SK-N-SH (cell line): ENCODE results near the gene NCOA4. TPM values are rescaled to one million over a fixed set of nuclear protein-coding genes. Genes with fewer than 3 reads are reported as not detected.
A peak's percentile ranks its signal among the peaks of the same experiment; 100 is the strongest.

Experiments
- CTCF ChIA-PET: fragments of 300-600, 350-600 bp; formaldehyde crosslinking; extraction: SDS; loops from one replicate; lab custom pipeline; 2021; lab: Yijun Ruan, JAX
- POLR2A ChIA-PET: fragments of 350-600 bp; sonication (Branson Sonifier 250); formaldehyde crosslinking; extraction: SDS; loops from one replicate; lab custom pipeline; 2020; ENCODE audit warnings: antibody characterized with exemption, inconsistent platforms; lab: Yijun Ruan, JAX
- DNase-seq: peaks from one replicate; pipeline ENCODE4 v3.0.0; 2012
- H2AFZ ChIP-seq: fragments of 200-600 bp; sonication (generic); 2 replicates; pipeline ENCODE4 v1.8.1; 2016; ENCODE audit warnings: antibody characterized with exemption, mild to moderate bottlenecking, low read depth
- H3F3A ChIP-seq: fragments of 200-600 bp; sonication (generic); replicated peaks from 2 replicates; pipeline ENCODE3; 2016; ENCODE audit warnings: antibody characterized with exemption, mild to moderate bottlenecking; ENCODE audit not compliant: insufficient read depth
- H3K27ac ChIP-seq, 2 experiments: fragments of 200-500 bp in 1 of 2; fragments of 200-600 bp in 1 of 2; sonication (Bioruptor generic) in 1 of 2; sonication (generic), shearing (Covaris generic) in 1 of 2; 2 replicates each; pipeline versions ENCODE4 v1.5.1 to v1.6.1; 2014 to 2016; ENCODE audit warnings: low read depth in 2 of 2, inconsistent platforms in 1 of 2, low read length in 1 of 2, mild to moderate bottlenecking in 1 of 2, mixed read lengths in 1 of 2
- H3K27me3 ChIP-seq: fragments of 200-600 bp; sonication (generic), shearing (Covaris generic); 2 replicates; pipeline ENCODE4 v1.6.1; 2016; ENCODE audit warnings: mixed run types; ENCODE audit not compliant: insufficient read depth
- H3K36me3 ChIP-seq, 2 experiments: fragments of 200-500 bp in 1 of 2; fragments of 200-600 bp in 1 of 2; sonication (Bioruptor generic) in 1 of 2; sonication (generic) in 1 of 2; replicated peaks in 1 of 2; 2 replicates each; pipeline versions ENCODE3 to v1.5.1; 2014 to 2016; ENCODE audit warnings: low read length in 1 of 2, mild to moderate bottlenecking in 1 of 2; ENCODE audit not compliant: insufficient read depth in 2 of 2, control insufficient read depth in 1 of 2
- H3K4me1 ChIP-seq, 2 experiments: fragments of 200-500 bp in 1 of 2; fragments of 200-600 bp in 1 of 2; sonication (Bioruptor generic) in 1 of 2; sonication (generic), shearing (Covaris generic) in 1 of 2; 2 replicates each; pipeline versions ENCODE4 v1.5.1 to v1.6.1; 2014 to 2016; ENCODE audit warnings: low read depth in 1 of 2, low read length in 1 of 2, mixed run types in 1 of 2; ENCODE audit not compliant: insufficient read depth in 2 of 2, control insufficient read depth in 1 of 2
- H3K4me2 ChIP-seq: fragments of 200-600 bp; sonication (generic), shearing (Covaris generic); 2 replicates; pipeline ENCODE4 v1.6.1; 2017; ENCODE audit warnings: mixed run types
- H3K4me3 ChIP-seq, 2 experiments: fragments of 200-500 bp in 1 of 2; fragments of 200-600 bp in 1 of 2; sonication (Bioruptor generic) in 1 of 2; sonication (generic), shearing (Covaris generic) in 1 of 2; 2 replicates each; pipeline versions ENCODE4 v1.5.1 to v1.8.1; 2014 to 2016; ENCODE audit warnings: low read depth in 2 of 2, inconsistent platforms in 1 of 2, low read length in 1 of 2, mild to moderate bottlenecking in 1 of 2, mixed read lengths in 1 of 2, moderate library complexity in 1 of 2
- H3K79me2 ChIP-seq: fragments of 200-600 bp; sonication (generic); 2 replicates; pipeline ENCODE4 v1.8.1; 2017; ENCODE audit warnings: mild to moderate bottlenecking; ENCODE audit not compliant: insufficient read depth
- H3K9ac ChIP-seq: fragments of 200-600 bp; sonication (generic); 2 replicates; pipeline ENCODE4 v1.6.1; 2017; ENCODE audit warnings: mixed run types
- H3K9me2 ChIP-seq: fragments of 200-600 bp; sonication (generic); 2 replicates; pipeline ENCODE4 v1.6.1; 2017; ENCODE audit warnings: mixed run types
- H3K9me3 ChIP-seq: fragments of 200-600 bp; sonication (generic); 2 replicates; pipeline ENCODE4 v1.6.1; 2017; ENCODE audit warnings: mixed run types, mild to moderate bottlenecking, moderate library complexity
- H4K20me1 ChIP-seq: fragments of 200-600 bp; sonication (generic); 2 replicates; pipeline ENCODE4 v1.6.1; 2017; ENCODE audit warnings: mild to moderate bottlenecking, mixed run types; ENCODE audit not compliant: insufficient read depth
- CHD2 ChIP-seq: fragments of 150-350 bp; IDR thresholded peaks from 2 replicates; pipeline ENCODE4 v1.6.1; 2018; ENCODE audit warnings: low read length; ENCODE audit not compliant: partially characterized antibody
- CTCF ChIP-seq: fragments of 200-600 bp; sonication (generic); IDR thresholded peaks from 2 replicates; pipeline ENCODE4 v1.6.1; 2017; ENCODE audit warnings: antibody characterized with exemption, mild to moderate bottlenecking, moderate library complexity
- EP300 ChIP-seq, 2 experiments: IDR thresholded peaks; 2 replicates each; pipeline versions ENCODE4 v1.4.0 to v1.6.1; 2012; ENCODE audit warnings: borderline replicate concordance in 1 of 2, low read depth in 1 of 2, low read length in 1 of 2
- GABPA ChIP-seq: IDR thresholded peaks from 2 replicates; pipeline ENCODE4 v1.4.0; 2012; ENCODE audit warnings: low read depth, mild to moderate bottlenecking
- GATA2 ChIP-seq: sonication (generic); formaldehyde crosslinking; IDR thresholded peaks from 2 replicates; pipeline ENCODE4 v1.5.0; 2020; ENCODE audit warnings: mild to moderate bottlenecking, missing genetic modification reagents
- MEF2A ChIP-seq: IDR thresholded peaks from 2 replicates; pipeline ENCODE4 v1.4.0; 2012; ENCODE audit warnings: low read depth, borderline replicate concordance
- MXI1 ChIP-seq: IDR thresholded peaks from 2 replicates; pipeline ENCODE4 v1.6.1; 2012; ENCODE audit warnings: mild to moderate bottlenecking, low read depth, low read length, improper control_type of control experiment
- NFIC ChIP-seq: IDR thresholded peaks from 2 replicates; pipeline ENCODE4 v1.4.0; 2012; ENCODE audit warnings: borderline replicate concordance
- PBX3 ChIP-seq: IDR thresholded peaks from 2 replicates; pipeline ENCODE4; 2012
- POLR2AphosphoS5 ChIP-seq: IDR thresholded peaks from 2 replicates; pipeline ENCODE4 v1.6.1; 2012; ENCODE audit warnings: low read depth, low read length
- RAD21 ChIP-seq: IDR thresholded peaks from 2 replicates; pipeline ENCODE4 v1.6.1; 2012; ENCODE audit warnings: mild to moderate bottlenecking, low read length
- RCOR1 ChIP-seq: fragments of 150-350 bp; IDR thresholded peaks from 2 replicates; pipeline ENCODE4 v1.6.1; 2017; ENCODE audit warnings: antibody characterized with exemption, low read length
- RFX5 ChIP-seq: IDR thresholded peaks from 2 replicates; pipeline ENCODE4 v1.6.1; 2012; ENCODE audit warnings: mild to moderate bottlenecking, improper control_type of control experiment, low read length
- RXRA ChIP-seq: IDR thresholded peaks from 2 replicates; pipeline ENCODE4 v1.4.0; 2012; ENCODE audit warnings: low read depth, mild to moderate bottlenecking, borderline replicate concordance
- SIN3A ChIP-seq: IDR thresholded peaks from 2 replicates; pipeline ENCODE4 v1.6.1; 2012; ENCODE audit warnings: low read depth, mild to moderate bottlenecking, low read length, moderate library complexity, borderline replicate concordance
- SMC3 ChIP-seq: IDR thresholded peaks from 2 replicates; pipeline ENCODE4 v1.6.1; 2012; ENCODE audit warnings: low read depth, low read length, improper control_type of control experiment
- TAF1 ChIP-seq: IDR thresholded peaks from 2 replicates; pipeline ENCODE4 v1.6.1; 2012; ENCODE audit warnings: low read depth, mild to moderate bottlenecking, low read length, moderate library complexity, borderline replicate concordance
- TEAD4 ChIP-seq: IDR thresholded peaks from 2 replicates; pipeline ENCODE4 v1.4.0; 2012; ENCODE audit warnings: mild to moderate bottlenecking, borderline replicate concordance; ENCODE audit not compliant: insufficient read depth
- USF1 ChIP-seq: IDR thresholded peaks from 2 replicates; pipeline ENCODE4 v1.4.0; 2012; ENCODE audit warnings: low read depth, borderline replicate concordance
- YY1 ChIP-seq: IDR thresholded peaks from 2 replicates; pipeline ENCODE4 v1.4.0; 2012; ENCODE audit warnings: low read depth, mild to moderate bottlenecking
- ZBTB33 ChIP-seq: IDR thresholded peaks from 2 replicates; pipeline ENCODE4 v1.4.0; 2012; ENCODE audit warnings: low read depth, borderline replicate concordance
- WGBS: methylation state at CpG from one replicate; pipeline ENCODE4 v1.1.6; 2017; ENCODE audit warnings: low lambda C conversion rate; 5-methylcytosine and 5-hydroxymethylcytosine counted together
- polyA plus RNA-seq, 3 experiments: library from polyadenylated mRNA; depleted of rRNA; stranded (reverse); fragments of >200 nt; gene quantifications; 2 replicates each; pipeline ENCODE4 v1.2.3, GENCODE V29; 2012

Gene NCOA4
- polyA plus RNA-seq, 1 of the 3 experiments (the other 2 are of a cell fraction) = 30.3 TPM

GRCh38 chr10:46028584-46029460 lies 1.6 kb downstream of the NCOA4 start:
- peaks cover 0 to 5% of the 10 kb centered on the region in 2 experiments for H3K36me3 ChIP-seq
- WGBS = 13% methylated on average over 6 of the region's 6 CpGs
- H3K9ac ChIP-seq = peak overlapping the region; percentile 90; the same call in 1 of the 2 replicates
- POLR2A ChIA-PET = no interaction called here
- peak; percentile 62 for DNase-seq
- peak overlapping the region; percentile 90 for H3K4me2 ChIP-seq
- peaks cover 5 to 16% of the 10 kb centered on the region in 2 experiments; a peak in 3 of 4 replicates for H3K4me1 ChIP-seq
- H3K4me3 ChIP-seq = peak overlapping the region; percentile 79 to 94; a peak in 3 of 4 replicates
- H3K9me2 ChIP-seq = no peaks in the 10 kb centered on the region
- peaks cover 24% of the 10 kb centered on the region for H4K20me1 ChIP-seq
- peak overlapping the region; percentile 11 to 59; a peak in 2 of 4 replicates for H3K27ac ChIP-seq
- H3K27me3 ChIP-seq = no peaks in the 10 kb centered on the region
- peaks cover 64% of the 10 kb centered on the region for H3K79me2 ChIP-seq
- H2AFZ ChIP-seq = no peak overlapping the region
- TF ChIP-seq RAD21 (peak; percentile 85), CTCF (peak; percentile 80), SMC3 (peak; percentile 57), MXI1 (no peak)
- TF ChIP-seq, all 33 proteins: peak for 3
- CTCF ChIA-PET = interaction anchor here (0.7 to 3.1 kb wide), 9 partner anchors 9 to 794 kb away, joined by 3 to 24 read pairs (median 4); no protein-coding TSS in a partner anchor
- Histone ChIP-seq H3K9me3 (no peaks in the 10 kb centered on the region), H3F3A (peaks cover 14% of the 10 kb centered on the region)

- no peak overlapping the region for H3K9ac ChIP-seq
Measured at GRCh38 chr10:46026106-46026505, 4.3 kb downstream of the NCOA4 start.

More at GRCh38 chr10:46026106-46026505, 4.3 kb downstream of the NCOA4 start:
- Histone ChIP-seq H3K4me2 (no peak overlapping the region), H3K36me3 (peaks cover 0 to 5% of the 10 kb centered on the region in 2 experiments), H3K4me1 (peaks cover 0 to 18% of the 10 kb centered on the region in 2 experiments; a peak in 3 of 4 replicates), H3K27ac (no peak overlapping the region), H3K9me3 (no peaks in the 10 kb centered on the region), H3K9me2 (no peaks in the 10 kb centered on the region), H4K20me1 (peaks cover 24% of the 10 kb centered on the region), H3F3A (peaks cover 22% of the 10 kb centered on the region), H2AFZ (no peak overlapping the region), H3K27me3 (no peaks in the 10 kb centered on the region), H3K4me3 (no peak overlapping the region), H3K79me2 (peaks cover 86% of the 10 kb centered on the region)
- TF ChIP-seq YY1 (no peak), ZBTB33 (no peak), EP300 (IDR thresholded peaks at IDR 0.05; ENCODE audit: borderline replicate concordance in 1 of 2, low read depth in 1 of 2, low read length in 1 of 2) (no peak), RXRA (no peak), TEAD4 (no peak), SIN3A (no peak), USF1 (no peak), MEF2A (no peak), POLR2AphosphoS5 (no peak), CHD2 (no peak), GATA2 (CRISPR knock-in tag) (no peak), PBX3 (no peak), RCOR1 (no peak), NFIC (no peak), TAF1 (no peak), GABPA (no peak), RFX5 (no peak), RAD21 (no peak)
- POLR2A ChIA-PET = no interaction called here
- CTCF ChIA-PET = no interaction called here
- no peak for DNase-seq
